Ovary (tissue), 9 donors: Measurements from ENCODE around the gene TEF. TPM values are rescaled to one million over a fixed set of nuclear protein-coding genes. Genes with fewer than 3 reads are reported as not detected.

Experiments used
- DNase-seq, 5 donors: peaks; one replicate each; pipeline ENCODE4 v3.0.0-alpha.2; 2019 to 2020
- H3K27ac ChIP-seq, 2 donors: fragments of 200-600 bp; one replicate each; pipeline versions ENCODE4 v1.5.1 to v1.8.0; 2019 to 2022
- H3K27me3 ChIP-seq: fragments of 200-600 bp; one replicate; pipeline ENCODE4 v1.8.0; 2022
- H3K36me3 ChIP-seq: fragments of 200-600 bp; sonication (generic); one replicate; pipeline ENCODE4 v1.5.1; 2019
- H3K4me1 ChIP-seq: one replicate; pipeline ENCODE4 v1.8.1; 2013; ENCODE audit warnings: mild to moderate bottlenecking, moderate library complexity; ENCODE audit not compliant: insufficient read depth
- H3K4me3 ChIP-seq: fragments of 200-600 bp; sonication (generic); one replicate; pipeline ENCODE4 v1.5.1; 2017
- H3K9me3 ChIP-seq, 2 donors: fragments of 200-600 bp in 1 of 2; sonication (generic) in 1 of 2; one replicate each; pipeline versions ENCODE4 v1.5.1 to v1.8.1; 2013 to 2019; ENCODE audit warnings: mild to moderate bottlenecking in 1 of 2, moderate library complexity in 1 of 2
- EP300 ChIP-seq: sonication (generic); formaldehyde crosslinking; IDR thresholded peaks from one replicate; pipeline ENCODE4 v1.6.1; 2017; ENCODE audit warnings: antibody characterized with exemption
- POLR2A ChIP-seq: fragments of 450-650 bp; IDR thresholded peaks from one replicate; pipeline ENCODE4 v1.6.1; 2017; ENCODE audit warnings: antibody characterized with exemption, mild to moderate bottlenecking, moderate library complexity
- WGBS, 3 donors: extraction: QIAGEN DNeasy Blood & Tissue Kit in 1 of 3; methylation state at CpG; one replicate each; pipeline versions ENCODE4 v1.1.5 to v1.1.7; 2013 to 2017; 5-methylcytosine and 5-hydroxymethylcytosine counted together
- intact Hi-C, 4 donors: fragments of 100-400 bp; cut with DNase I; formaldehyde crosslinking; loops; one replicate each; pipeline versions ENCODE4 v1.11.0 to v1.15.1; 2022 to 2023
- polyA plus RNA-seq, 2 donors: library from polyadenylated mRNA; stranded (reverse); fragments of 200-250 nt in 1 of 2; fragments of 350-450 nt in 1 of 2; fragmentation: Illumina TruSeq in 1 of 2; extraction: RNeasy Lipid Tissue Mini Kit (QIAGEN cat#74804) in 1 of 2; gene quantifications; one replicate each; pipeline ENCODE4 v1.2.3, GENCODE V29; 2013 to 2014
- total RNA-seq, 7 donors: library from RNA; depleted of rRNA in 2 of 7; stranded (reverse); fragments of >200 nt in 2 of 7; fragmentation: NEBNext Ultra II Directional in 3 of 7; extraction: Animal tissue kit (Norgen Biotek cat#: 25700) in 3 of 7; gene quantifications; one replicate each; pipeline versions ENCODE4 v1.1.0 to v1.2.4, GENCODE V29; 2016 to 2023
- TF ChIP-seq, protein P1 (sequence below), 3 donors: fragments of 450-650 bp in 2 of 3; fragments of 200-600 bp in 1 of 3; IDR thresholded peaks; one replicate each; pipeline versions ENCODE4 v1.5.1 to v1.8.0; 2016 to 2022; ENCODE audit warnings: antibody characterized with exemption in 3 of 3, mild to moderate bottlenecking in 1 of 3
- donor health status: DM: no; HTN: no; CAD: no; lungs with moderate emphysema.
- donor health status: DM: no; HTN: no; CAD: no.
- donor health status: Bipolar disorder and iron deficiency.
- donor health status: DM: yes; HTN: yes; CAD: no.
- donor health status: DM: no; HTN: no; CAD: no.
- donor health status: DM: yes; HTN: yes; CAD: no.

Gene TEF
- total and polyA plus RNA-seq, 9 donors, result 10.8 to 64.6 (median 42.8) TPM

DNA sequence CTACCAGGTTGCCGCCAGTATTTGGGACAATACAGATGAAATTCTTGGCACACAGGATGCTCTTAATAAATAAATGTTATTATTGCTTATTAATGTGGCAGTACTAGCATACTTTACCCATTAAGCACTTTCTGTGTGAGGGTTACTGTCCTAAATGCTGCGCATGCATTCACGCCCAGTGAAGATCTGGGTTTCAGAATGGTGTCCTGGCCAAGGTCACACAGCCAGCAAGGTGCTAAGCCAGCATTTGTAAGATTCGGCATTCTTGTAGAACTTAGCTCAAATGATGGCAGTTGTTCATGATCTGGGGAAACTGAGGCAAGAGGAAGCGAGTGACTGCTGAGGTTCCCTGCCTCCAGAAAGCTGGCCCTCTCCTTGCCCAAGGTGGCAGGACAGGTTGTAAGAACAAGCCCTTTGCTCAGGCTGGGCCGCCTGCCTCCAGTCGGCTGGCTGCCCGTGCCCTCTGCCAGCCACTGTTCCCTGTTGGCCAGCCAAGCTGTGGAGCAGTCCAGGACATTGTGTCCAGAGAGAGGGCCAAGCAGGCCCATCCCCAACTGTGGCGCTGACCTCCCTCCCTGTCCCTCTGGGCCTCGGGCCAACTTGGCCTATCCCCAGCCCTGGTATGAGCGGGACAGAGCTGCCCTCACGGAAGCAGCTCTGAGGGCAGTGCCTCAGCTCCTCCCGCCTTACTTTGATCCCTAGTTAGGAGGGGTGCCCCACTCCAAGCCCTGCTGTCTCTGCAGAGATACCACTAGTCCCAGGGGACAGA is 36.1 kb downstream of the TEF start:
- intact Hi-C loops, result no loop called here
- H3K27ac ChIP-seq, result peak overlapping the region; percentile 38 to 51

DNA sequence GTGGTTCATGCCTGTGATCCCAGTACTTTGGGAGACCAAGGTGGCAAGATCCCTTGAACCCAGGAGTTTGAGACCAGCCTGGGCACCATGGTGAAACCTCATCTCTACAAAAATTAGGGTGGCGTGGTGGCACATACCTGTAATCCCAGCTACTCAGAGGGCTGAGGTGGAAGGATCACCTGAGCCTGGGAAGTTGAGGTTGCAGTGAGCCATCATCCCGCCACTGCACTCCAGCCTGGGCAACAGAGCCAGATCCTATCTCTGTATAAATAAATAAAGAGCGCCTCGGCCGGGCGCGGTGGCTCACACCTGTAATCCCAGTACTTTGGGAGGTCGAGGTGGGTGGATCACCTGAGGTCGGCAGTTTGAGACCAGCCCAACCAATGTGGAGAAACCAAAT is 37.0 kb downstream of the TEF start:
- DNase-seq, result no peak
- Histone ChIP-seq H3K36me3 (no peaks in the 10 kb centered on the region), H3K9me3 (no peaks in the 10 kb centered on the region), H3K27ac (peak overlapping the region in 1 of 2 donors; percentile 51), H3K27me3 (no peaks in the 10 kb centered on the region), H3K4me1 (peaks cover 19% of the 10 kb centered on the region), H3K4me3 (no peak overlapping the region)
- TF ChIP-seq, protein P1, sequence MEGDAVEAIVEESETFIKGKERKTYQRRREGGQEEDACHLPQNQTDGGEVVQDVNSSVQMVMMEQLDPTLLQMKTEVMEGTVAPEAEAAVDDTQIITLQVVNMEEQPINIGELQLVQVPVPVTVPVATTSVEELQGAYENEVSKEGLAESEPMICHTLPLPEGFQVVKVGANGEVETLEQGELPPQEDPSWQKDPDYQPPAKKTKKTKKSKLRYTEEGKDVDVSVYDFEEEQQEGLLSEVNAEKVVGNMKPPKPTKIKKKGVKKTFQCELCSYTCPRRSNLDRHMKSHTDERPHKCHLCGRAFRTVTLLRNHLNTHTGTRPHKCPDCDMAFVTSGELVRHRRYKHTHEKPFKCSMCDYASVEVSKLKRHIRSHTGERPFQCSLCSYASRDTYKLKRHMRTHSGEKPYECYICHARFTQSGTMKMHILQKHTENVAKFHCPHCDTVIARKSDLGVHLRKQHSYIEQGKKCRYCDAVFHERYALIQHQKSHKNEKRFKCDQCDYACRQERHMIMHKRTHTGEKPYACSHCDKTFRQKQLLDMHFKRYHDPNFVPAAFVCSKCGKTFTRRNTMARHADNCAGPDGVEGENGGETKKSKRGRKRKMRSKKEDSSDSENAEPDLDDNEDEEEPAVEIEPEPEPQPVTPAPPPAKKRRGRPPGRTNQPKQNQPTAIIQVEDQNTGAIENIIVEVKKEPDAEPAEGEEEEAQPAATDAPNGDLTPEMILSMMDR (IDR thresholded peaks at IDR 0.05), result no peak
- TF ChIP-seq POLR2A (no peak), EP300 (no peak)
- intact Hi-C loops, result no loop called here
- 91 to 97% (median 93%) methylated on average over 9 of the region's 9 CpGs for WGBS, 3 donors

More for the DNA sequence above, 36.1 kb downstream of the TEF start:
- TF ChIP-seq EP300 (no peak), POLR2A (no peak)
- TF ChIP-seq, protein P1 (IDR thresholded peaks at IDR 0.05), result no peak
- Histone ChIP-seq H3K36me3 (no peaks in the 10 kb centered on the region), H3K4me1 (peaks cover 19% of the 10 kb centered on the region), H3K4me3 (no peak overlapping the region), H3K27me3 (no peaks in the 10 kb centered on the region), H3K9me3 (no peaks in the 10 kb centered on the region)
- WGBS, 3 donors, result 58 to 66% (median 65%) methylated on average over 13 of the region's 13 CpGs
- peak; percentile 57 to 84 (median 73) for DNase-seq

DNA sequence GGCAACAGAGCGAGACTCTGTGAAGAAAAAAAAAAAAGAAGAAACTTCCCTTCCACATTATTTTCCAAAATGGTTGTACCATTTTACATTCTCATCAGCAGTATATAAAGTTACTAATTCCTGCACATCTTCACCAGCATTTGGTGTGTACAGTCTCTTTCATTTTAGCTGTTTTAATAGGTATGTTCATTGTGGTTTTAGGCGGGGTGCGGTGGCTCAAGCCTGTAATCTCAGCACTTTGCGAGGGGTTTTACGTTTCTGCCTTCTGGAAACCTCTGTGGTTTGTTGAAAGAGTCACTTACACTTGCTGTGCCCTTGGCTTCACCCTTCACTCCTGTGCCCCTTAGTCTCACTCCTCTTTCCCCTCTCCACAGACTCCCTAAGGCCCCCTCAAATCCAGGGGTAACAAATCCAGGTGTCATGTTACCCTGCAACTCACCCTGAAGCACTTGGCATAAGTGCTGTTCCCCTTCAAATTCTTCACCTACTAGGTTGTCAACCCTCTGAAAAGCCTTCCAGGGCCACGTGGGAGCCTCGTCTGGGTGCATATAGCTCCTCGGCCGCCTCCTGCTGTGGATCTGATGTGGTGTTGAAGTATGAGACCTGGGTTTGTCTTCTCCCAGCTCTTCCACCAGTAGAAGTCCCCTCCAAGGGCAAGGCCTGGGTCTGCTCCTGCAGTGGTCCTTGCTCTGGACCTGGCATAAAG is 44.1 kb downstream of the TEF start:
- intact Hi-C loops, result no loop called here
- Histone ChIP-seq H3K27ac (no peak overlapping the region), H3K4me3 (no peak overlapping the region), H3K27me3 (no peaks in the 10 kb centered on the region), H3K4me1 (no peaks in the 10 kb centered on the region), H3K36me3 (no peaks in the 10 kb centered on the region), H3K9me3 (no peaks in the 10 kb centered on the region)
- WGBS, 3 donors, result 64 to 73% (median 73%) methylated on average over 9 of the region's 9 CpGs
- no peak for DNase-seq
- TF ChIP-seq, protein P1 (IDR thresholded peaks at IDR 0.05), result no peak
- no peak for TF ChIP-seq EP300
- TF ChIP-seq POLR2A, result no peak

DNA sequence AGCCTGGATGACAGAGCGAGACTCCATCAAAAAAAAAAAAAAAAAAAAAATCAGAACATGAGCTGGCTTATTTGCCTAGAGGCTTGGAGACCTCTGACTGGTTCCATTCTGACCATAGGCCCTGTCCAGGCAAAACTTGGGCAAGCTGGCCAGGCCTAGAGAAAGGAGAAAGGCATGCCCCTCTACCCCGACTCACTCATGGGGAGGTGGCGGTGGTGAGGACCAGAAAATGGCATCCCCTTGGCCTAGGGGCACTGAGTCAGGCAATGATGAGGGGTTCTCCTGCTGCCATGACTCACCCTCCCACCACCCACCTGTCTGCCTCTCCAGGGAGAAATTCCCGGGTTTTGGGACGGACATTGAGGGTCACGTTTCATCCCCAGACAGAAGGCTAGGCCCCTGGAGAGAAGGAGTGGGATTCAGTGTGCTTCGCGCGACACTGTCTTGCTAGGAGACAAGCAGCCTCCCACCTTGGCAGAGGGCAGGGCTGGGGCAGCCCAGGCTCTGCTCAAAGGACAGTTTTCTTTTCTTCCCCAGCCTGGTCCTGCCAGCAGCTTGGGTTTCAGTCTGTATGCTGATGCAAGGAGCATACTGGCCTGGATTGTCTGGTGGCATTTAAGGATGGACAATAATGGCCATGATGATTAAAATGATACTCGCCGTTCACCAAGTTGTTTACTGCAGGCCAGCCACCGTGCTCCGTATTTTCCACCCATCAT is 47.6 kb downstream of the TEF start:
- Histone ChIP-seq H3K36me3 (no peaks in the 10 kb centered on the region), H3K27me3 (no peaks in the 10 kb centered on the region), H3K4me3 (no peak overlapping the region), H3K4me1 (peaks cover 2% of the 10 kb centered on the region), H3K9me3 (no peaks in the 10 kb centered on the region), H3K27ac (no peak overlapping the region)
- intact Hi-C loops, result no loop called here
- WGBS, 3 donors, result 82 to 89% (median 83%) methylated on average over 13 of the region's 13 CpGs
- no peak for DNase-seq
- TF ChIP-seq POLR2A (no peak), EP300 (no peak)
- TF ChIP-seq, protein P1 (IDR thresholded peaks at IDR 0.05), result no peak
